HEK293T (cell line): ENCODE measurements around the gene FBXL7.

ENCODE experiments used
- CTCF ChIA-PET: fragments of 350-600 bp; formaldehyde crosslinking; extraction: SDS; loops from one replicate; lab custom pipeline; 2021; ENCODE audit warnings: antibody characterized with exemption, inconsistent platforms; lab: Yijun Ruan, JAX
- POLR2A ChIA-PET: fragments of 350-600 bp; formaldehyde crosslinking; extraction: SDS; loops from one replicate; lab custom pipeline; 2020; ENCODE audit warnings: antibody characterized with exemption, inconsistent platforms; lab: Yijun Ruan, JAX
- DNase-seq: peaks from one replicate; pipeline ENCODE4 v3.0.0; 2012; ENCODE audit warnings: mixed read lengths; ENCODE audit errors: extremely low spot score
- ARNT ChIP-seq: fragments of 450-650 bp; IDR thresholded peaks from 2 replicates; pipeline ENCODE4 v1.6.1; 2017; ENCODE audit warnings: mild to moderate bottlenecking
- BHLHE40 ChIP-seq: fragments of 450-650 bp; IDR thresholded peaks from 2 replicates; pipeline ENCODE4 v1.6.1; 2016; ENCODE audit warnings: mild to moderate bottlenecking, moderate library complexity, borderline replicate concordance
- CTBP1 ChIP-seq: fragments of 450-650 bp; IDR thresholded peaks from 2 replicates; pipeline ENCODE4 v1.6.1; 2016; ENCODE audit warnings: borderline replicate concordance
- ELF4 ChIP-seq: fragments of 450-650 bp; IDR thresholded peaks from 2 replicates; pipeline ENCODE4 v1.6.1; 2017; ENCODE audit warnings: antibody characterized with exemption
- FOXA1 ChIP-seq: fragments of 450-650 bp; IDR thresholded peaks from 2 replicates; pipeline ENCODE4 v1.6.1; 2016; ENCODE audit warnings: mild to moderate bottlenecking
- FOXK2 ChIP-seq: fragments of 450-650 bp; IDR thresholded peaks from 2 replicates; pipeline ENCODE4 v1.6.1; 2016; ENCODE audit warnings: mild to moderate bottlenecking
- FOXM1 ChIP-seq: fragments of 450-650 bp; IDR thresholded peaks from 2 replicates; pipeline ENCODE4 v1.6.1; 2017; ENCODE audit warnings: mild to moderate bottlenecking, borderline replicate concordance
- HDGF ChIP-seq: fragments of 450-650 bp; IDR thresholded peaks from 2 replicates; pipeline ENCODE4 v1.6.1; 2017; ENCODE audit warnings: antibody characterized with exemption, borderline replicate concordance
- L3MBTL2 ChIP-seq: fragments of 450-650 bp; conservative IDR thresholded peaks from 2 replicates; pipeline ENCODE4 v1.6.1; 2016; ENCODE audit warnings: mild to moderate bottlenecking
- LEF1 ChIP-seq: fragments of 450-650 bp; IDR thresholded peaks from 2 replicates; pipeline ENCODE4 v1.6.1; 2017; ENCODE audit warnings: mild to moderate bottlenecking, borderline replicate concordance
- NFRKB ChIP-seq: fragments of 450-650 bp; IDR thresholded peaks from 2 replicates; pipeline ENCODE4 v1.6.1; 2016; ENCODE audit warnings: mild to moderate bottlenecking, moderate library complexity
- SP1 ChIP-seq: fragments of 450-650 bp; IDR thresholded peaks from 2 replicates; pipeline ENCODE4 v1.6.1; 2017
- SUZ12 ChIP-seq: fragments of 450-650 bp; IDR thresholded peaks from 2 replicates; pipeline ENCODE4 v1.6.1; 2016; ENCODE audit warnings: mild to moderate bottlenecking
- TARDBP ChIP-seq: fragments of 450-650 bp; IDR thresholded peaks from 2 replicates; pipeline ENCODE4 v1.6.1; 2016
- ZNF384 ChIP-seq: fragments of 450-650 bp; IDR thresholded peaks from 2 replicates; pipeline ENCODE4 v1.6.1; 2016
- TF ChIP-seq, protein P1 (sequence below): fragments of 450-650 bp; IDR thresholded peaks from 2 replicates; pipeline ENCODE4 v1.6.1; 2016

Gene FBXL7

DNA sequence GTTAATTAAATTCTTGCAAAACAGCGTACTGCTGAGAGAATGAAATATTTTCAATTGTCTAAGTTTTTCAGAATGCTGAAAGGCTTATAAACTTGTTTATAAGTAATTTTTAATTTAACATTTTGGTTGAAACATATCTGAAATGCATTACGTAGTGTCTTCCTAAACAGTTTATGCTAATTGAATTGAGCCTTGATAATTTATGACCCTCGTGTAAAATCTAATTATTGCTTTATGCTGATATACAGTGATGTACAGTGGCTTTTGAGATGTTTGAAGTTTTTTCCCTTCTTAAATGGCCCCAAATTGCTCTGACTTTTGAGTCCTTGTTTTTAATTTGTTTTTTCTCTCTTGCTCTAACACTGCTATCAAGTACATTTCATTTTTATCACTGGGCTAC is 262.7 kb downstream of the FBXL7 start:
- CTCF ChIA-PET: no interaction called here
- TF ChIP-seq ARNT (no peak), SUZ12 (no peak), SP1 (no peak), FOXK2 (no peak), FOXA1 (no peak), BHLHE40 (no peak), ELF4 (no peak), L3MBTL2 (no peak), TARDBP (no peak), HDGF (no peak), ZNF384 (no peak), FOXM1 (no peak), CTBP1 (no peak), LEF1 (no peak), NFRKB (no peak)
- TF ChIP-seq, protein P1, sequence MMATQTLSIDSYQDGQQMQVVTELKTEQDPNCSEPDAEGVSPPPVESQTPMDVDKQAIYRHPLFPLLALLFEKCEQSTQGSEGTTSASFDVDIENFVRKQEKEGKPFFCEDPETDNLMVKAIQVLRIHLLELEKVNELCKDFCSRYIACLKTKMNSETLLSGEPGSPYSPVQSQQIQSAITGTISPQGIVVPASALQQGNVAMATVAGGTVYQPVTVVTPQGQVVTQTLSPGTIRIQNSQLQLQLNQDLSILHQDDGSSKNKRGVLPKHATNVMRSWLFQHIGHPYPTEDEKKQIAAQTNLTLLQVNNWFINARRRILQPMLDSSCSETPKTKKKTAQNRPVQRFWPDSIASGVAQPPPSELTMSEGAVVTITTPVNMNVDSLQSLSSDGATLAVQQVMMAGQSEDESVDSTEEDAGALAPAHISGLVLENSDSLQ: no peak
- POLR2A ChIA-PET: no interaction called here

DNA sequence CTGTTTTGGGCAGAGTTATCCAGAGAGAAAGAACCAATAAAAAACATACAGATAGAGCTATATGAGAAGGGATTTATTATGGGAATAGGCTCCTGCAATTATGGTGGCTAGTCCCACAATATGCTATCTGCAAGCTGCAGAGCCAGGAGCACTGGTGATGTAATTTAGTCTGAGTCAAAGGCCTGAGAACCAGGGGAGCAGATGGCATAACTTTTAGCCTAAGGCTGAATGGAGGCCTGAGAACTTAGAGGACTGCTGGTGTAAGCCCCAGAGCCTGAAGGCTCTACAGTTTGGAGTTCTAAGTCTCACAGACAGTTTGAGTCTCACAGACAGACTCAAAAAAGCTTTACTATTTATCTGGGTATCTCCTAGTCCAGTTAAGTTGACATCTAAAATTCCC is 263.8 kb downstream of the FBXL7 start:
- TF ChIP-seq LEF1: no peak
- no peak for TF ChIP-seq ZNF384
- TF ChIP-seq FOXK2: no peak
- TF ChIP-seq, protein P1: no peak
- no peak for TF ChIP-seq FOXA1
- no peak for TF ChIP-seq TARDBP
- TF ChIP-seq SUZ12: no peak
- TF ChIP-seq SP1: no peak
- no peak for DNase-seq
- ChIA-PET CTCF (no interaction called here), POLR2A (no interaction called here)

More for the DNA sequence above, 262.7 kb downstream of the FBXL7 start:
- no peak for DNase-seq

- TF ChIP-seq NFRKB (no peak), FOXM1 (no peak), LEF1 (no peak), ARNT (no peak), L3MBTL2 (no peak)
- TF ChIP-seq, protein P1: no peak
- DNase-seq: no peak
- CTCF ChIA-PET: no interaction called here
- POLR2A ChIA-PET: no interaction called here
Measured at GRCh38 chr5:15768936-15769335, 269.0 kb downstream of the FBXL7 start.

- CTCF ChIA-PET: no interaction called here
- TF ChIP-seq TARDBP (no peak), SP1 (no peak), BHLHE40 (no peak), LEF1 (no peak), CTBP1 (no peak), NFRKB (no peak), FOXM1 (no peak)
- TF ChIP-seq, protein P1: no peak
- POLR2A ChIA-PET: no interaction called here
- DNase-seq: no peak
Measured at GRCh38 chr5:15772131-15772530, 272.2 kb downstream of the FBXL7 start.

DNA sequence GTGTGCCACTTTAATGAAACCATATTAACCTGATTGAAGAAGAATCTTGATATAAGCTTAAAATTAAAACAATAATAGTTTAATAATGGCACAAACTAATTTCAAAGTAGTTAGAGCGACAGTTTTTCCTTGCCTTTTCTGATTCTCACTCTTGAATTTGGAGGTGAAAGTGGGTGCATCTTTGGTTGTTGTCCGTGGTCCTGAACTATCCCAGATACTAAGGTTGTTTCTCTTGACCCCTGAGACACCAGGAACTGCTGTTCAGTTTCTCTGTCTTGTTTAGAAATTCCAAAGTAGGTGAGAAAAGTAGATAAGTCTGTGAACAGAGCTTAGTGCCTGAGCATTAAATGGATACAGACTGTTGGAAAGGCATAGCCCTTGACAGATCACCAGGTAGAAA is 274.7 kb downstream of the FBXL7 start:
- DNase-seq: no peak
- ChIA-PET POLR2A (no interaction called here), CTCF (no interaction called here)
- TF ChIP-seq ARNT: no peak
- TF ChIP-seq HDGF: no peak
- TF ChIP-seq SUZ12: no peak
- no peak for TF ChIP-seq TARDBP
- TF ChIP-seq LEF1: no peak
- no peak for TF ChIP-seq FOXK2
- TF ChIP-seq L3MBTL2: no peak
- TF ChIP-seq NFRKB: no peak
- TF ChIP-seq, protein P1: no peak

DNA sequence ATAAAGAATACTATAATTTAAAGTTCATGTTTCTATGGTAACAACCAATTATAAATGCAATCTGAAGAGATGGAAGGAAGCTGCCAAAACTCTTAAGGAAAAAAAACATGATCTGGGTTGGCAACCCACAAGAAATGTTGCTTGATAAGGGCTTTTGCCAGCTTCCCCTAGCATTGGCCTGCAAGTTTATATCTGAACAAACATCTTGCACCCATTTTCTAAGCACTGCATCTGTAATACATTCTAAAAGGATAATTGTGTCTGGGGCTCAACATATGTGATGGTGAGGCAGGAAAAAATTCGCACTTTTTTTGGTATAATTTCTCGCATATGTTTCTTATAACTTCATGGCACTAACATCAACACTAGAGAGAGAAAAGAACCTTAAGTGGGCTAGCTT is 276.4 kb downstream of the FBXL7 start:
- POLR2A ChIA-PET: no interaction called here
- CTCF ChIA-PET: no interaction called here
- TF ChIP-seq HDGF (no peak), TARDBP (no peak), FOXK2 (no peak), ARNT (no peak), NFRKB (no peak), BHLHE40 (no peak), L3MBTL2 (no peak), ELF4 (no peak), ZNF384 (no peak), SUZ12 (no peak), LEF1 (no peak), FOXM1 (no peak), SP1 (no peak)
- TF ChIP-seq, protein P1: no peak
- DNase-seq: no peak
